Measurements from ENCODE around the gene SLC8A1. TPM values are rescaled to one million over a fixed set of nuclear protein-coding genes. Genes with fewer than 3 reads are reported as not detected.

SLC8A1 gene
- total RNA-seq, 2 experiments from 2014 or later: 0.47 to 0.59 TPM

DNA sequence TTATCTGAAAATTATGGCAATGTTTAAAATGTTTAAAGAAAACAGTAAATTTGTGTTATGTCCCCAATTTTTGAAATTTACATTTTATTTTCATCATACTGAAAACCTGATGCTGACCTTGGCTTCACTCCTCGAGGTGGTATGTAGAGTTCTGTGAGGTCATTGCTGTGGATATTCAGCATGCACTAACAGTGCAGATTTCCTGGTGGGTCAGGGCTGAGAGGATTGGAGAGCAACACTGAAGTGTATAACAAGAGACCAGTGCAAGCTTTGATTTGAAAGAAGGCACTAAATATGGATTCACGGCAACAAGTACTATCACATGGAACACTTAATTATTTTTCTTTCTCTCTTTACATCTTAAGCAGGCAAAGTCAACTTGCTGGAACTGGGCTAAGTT, 134.1 kb downstream of the SLC8A1 start:
- POLR2A ChIA-PET: interaction anchor here (0.5 kb wide), 1 partner anchor 100 kb away, joined by 3 read pairs; no protein-coding TSS in a partner anchor
- TF ChIP-seq, protein P1, sequence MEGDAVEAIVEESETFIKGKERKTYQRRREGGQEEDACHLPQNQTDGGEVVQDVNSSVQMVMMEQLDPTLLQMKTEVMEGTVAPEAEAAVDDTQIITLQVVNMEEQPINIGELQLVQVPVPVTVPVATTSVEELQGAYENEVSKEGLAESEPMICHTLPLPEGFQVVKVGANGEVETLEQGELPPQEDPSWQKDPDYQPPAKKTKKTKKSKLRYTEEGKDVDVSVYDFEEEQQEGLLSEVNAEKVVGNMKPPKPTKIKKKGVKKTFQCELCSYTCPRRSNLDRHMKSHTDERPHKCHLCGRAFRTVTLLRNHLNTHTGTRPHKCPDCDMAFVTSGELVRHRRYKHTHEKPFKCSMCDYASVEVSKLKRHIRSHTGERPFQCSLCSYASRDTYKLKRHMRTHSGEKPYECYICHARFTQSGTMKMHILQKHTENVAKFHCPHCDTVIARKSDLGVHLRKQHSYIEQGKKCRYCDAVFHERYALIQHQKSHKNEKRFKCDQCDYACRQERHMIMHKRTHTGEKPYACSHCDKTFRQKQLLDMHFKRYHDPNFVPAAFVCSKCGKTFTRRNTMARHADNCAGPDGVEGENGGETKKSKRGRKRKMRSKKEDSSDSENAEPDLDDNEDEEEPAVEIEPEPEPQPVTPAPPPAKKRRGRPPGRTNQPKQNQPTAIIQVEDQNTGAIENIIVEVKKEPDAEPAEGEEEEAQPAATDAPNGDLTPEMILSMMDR (IDR thresholded peaks at IDR 0.05): no peak

DNA sequence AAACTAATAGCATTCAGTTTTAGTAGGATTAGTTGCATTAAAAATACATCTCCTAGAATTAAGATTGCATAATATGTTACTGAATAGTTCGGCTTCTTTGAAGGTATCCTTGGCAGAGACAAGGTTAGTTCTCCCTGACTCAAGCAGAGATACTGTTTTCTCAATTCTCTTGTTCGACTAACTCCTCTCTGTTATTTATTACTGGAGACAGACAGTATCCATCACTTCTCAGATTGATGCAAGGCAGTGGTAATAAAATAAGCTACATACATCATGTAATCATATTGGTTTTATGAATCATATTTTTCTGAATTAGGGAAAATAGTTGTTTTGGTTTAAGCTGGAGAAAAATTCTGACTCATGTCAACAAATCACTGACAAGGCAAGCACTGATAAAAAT, 134.8 kb downstream of the SLC8A1 start:
- Histone ChIP-seq H3K9me3 (ENCODE audit: control insufficient read depth in 1 of 2, insufficient read depth in 1 of 2, low read length in 2 of 2) (no peaks in the 10 kb centered on the region), H3K36me3 (ENCODE audit: insufficient read depth, low read length) (no peaks in the 10 kb centered on the region), H3K27ac (ENCODE audit: low read depth in 1 of 2, low read length in 2 of 2) (no peak overlapping the region), H3K4me3 (ENCODE audit: low read length) (no peak overlapping the region), H3K27me3 (ENCODE audit: control insufficient read depth in 1 of 2, insufficient read depth in 2 of 2, low read length in 2 of 2) (no peaks in the 10 kb centered on the region), H3K4me1 (ENCODE audit: insufficient read depth, low read length) (no peaks in the 10 kb centered on the region)
- no peak for ATAC-seq (ENCODE audit: poor library complexity)
- Mint-ChIP-seq H3K27ac (no peak overlapping the region), H3K4me1 (ENCODE audit: low read depth) (no peaks in the 10 kb centered on the region), H3K36me3 (ENCODE audit: low read depth) (no peaks in the 10 kb centered on the region), H3K27me3 (no peaks in the 10 kb centered on the region), H3K4me3 (no peak overlapping the region), H3K9me3 (peaks cover 2% of the 10 kb centered on the region)
- DNase-seq: no peak
- CTCF ChIA-PET: no interaction called here
- TF ChIP-seq, protein P1 (IDR thresholded peaks at IDR 0.05): no peak
- intact Hi-C loops (cut with DNase I, micrococcal nuclease): no loop called here
- POLR2A ChIA-PET: no interaction called here

More for the DNA sequence above, 134.1 kb downstream of the SLC8A1 start:
- CTCF ChIA-PET: no interaction called here
- Histone ChIP-seq H3K4me1 (ENCODE audit: insufficient read depth, low read length) (no peaks in the 10 kb centered on the region), H3K9me3 (ENCODE audit: control insufficient read depth in 1 of 2, insufficient read depth in 1 of 2, low read length in 2 of 2) (no peaks in the 10 kb centered on the region), H3K36me3 (ENCODE audit: insufficient read depth, low read length) (no peaks in the 10 kb centered on the region), H3K4me3 (ENCODE audit: low read length) (no peak overlapping the region), H3K27ac (ENCODE audit: low read depth in 1 of 2, low read length in 2 of 2) (no peak overlapping the region), H3K27me3 (ENCODE audit: control insufficient read depth in 1 of 2, insufficient read depth in 2 of 2, low read length in 2 of 2) (no peaks in the 10 kb centered on the region)
- Mint-ChIP-seq H3K36me3 (ENCODE audit: low read depth) (no peaks in the 10 kb centered on the region), H3K27me3 (no peaks in the 10 kb centered on the region), H3K4me3 (no peak overlapping the region), H3K4me1 (ENCODE audit: low read depth) (no peaks in the 10 kb centered on the region), H3K9me3 (peaks cover 2% of the 10 kb centered on the region), H3K27ac (no peak overlapping the region)
- intact Hi-C loops (cut with DNase I, micrococcal nuclease): no loop called here
- DNase-seq (no peak), ATAC-seq (ENCODE audit: poor library complexity) (no peak)

DNA sequence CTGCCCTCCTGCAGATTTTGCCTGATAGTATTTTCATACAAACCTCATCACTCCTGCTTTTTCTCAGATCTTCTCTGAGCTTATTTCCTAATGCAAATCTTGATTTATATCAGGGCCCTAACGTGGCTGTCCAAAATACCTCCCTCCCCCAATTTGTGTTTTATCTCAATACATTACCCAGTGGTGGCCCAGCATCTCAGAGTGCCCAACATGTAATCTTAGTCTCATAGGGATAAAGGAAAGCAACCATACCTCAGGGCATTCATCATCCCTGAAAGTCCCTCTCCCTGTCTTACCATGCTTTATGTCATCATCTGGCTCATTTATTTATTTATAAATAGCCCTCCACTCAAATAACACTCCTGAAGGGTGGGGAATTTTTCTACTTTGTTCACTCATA, 135.3 kb downstream of the SLC8A1 start:
- DNase-seq: no peak
- TF ChIP-seq, protein P1 (IDR thresholded peaks at IDR 0.05): no peak
- POLR2A ChIA-PET: no interaction called here
- no peaks in the 10 kb centered on the region for H3K4me1 Mint-ChIP-seq (ENCODE audit: low read depth)
- intact Hi-C loops (cut with DNase I, micrococcal nuclease): no loop called here
- Histone ChIP-seq H3K9me3 (ENCODE audit: control insufficient read depth in 1 of 2, insufficient read depth in 1 of 2, low read length in 2 of 2) (no peaks in the 10 kb centered on the region), H3K4me3 (ENCODE audit: low read length) (no peak overlapping the region), H3K36me3 (ENCODE audit: insufficient read depth, low read length) (no peaks in the 10 kb centered on the region), H3K27me3 (ENCODE audit: control insufficient read depth in 1 of 2, insufficient read depth in 2 of 2, low read length in 2 of 2) (no peaks in the 10 kb centered on the region), H3K4me1 (ENCODE audit: insufficient read depth, low read length) (no peaks in the 10 kb centered on the region), H3K27ac (ENCODE audit: low read depth in 1 of 2, low read length in 2 of 2) (no peak overlapping the region)
- CTCF ChIA-PET: no interaction called here
- no peak overlapping the region for H3K27ac Mint-ChIP-seq
- H3K27me3 Mint-ChIP-seq: no peaks in the 10 kb centered on the region
- peaks cover 2% of the 10 kb centered on the region for H3K9me3 Mint-ChIP-seq
- no peak for ATAC-seq (ENCODE audit: poor library complexity)
- H3K36me3 Mint-ChIP-seq (ENCODE audit: low read depth): no peaks in the 10 kb centered on the region
- H3K4me3 Mint-ChIP-seq: no peak overlapping the region
